22Rv1 (cell line): ENCODE measurements around the gene SUGP2.

Source experiments
- ZFX ChIP-seq: fragments of 450-650 bp; IDR thresholded peaks from 2 replicates; pipeline ENCODE4 v1.6.1; 2017; ENCODE audit warnings: antibody characterized with exemption, borderline replicate concordance
- TF ChIP-seq, protein P1 (sequence below): fragments of 450-650 bp; IDR thresholded peaks from 2 replicates; pipeline ENCODE4 v1.5.1; 2017; ENCODE audit warnings: mild to moderate bottlenecking

GRCh38 chr19:18990128-18990708 lies 43.1 kb downstream of the SUGP2 start:
- TF ChIP-seq, protein P1, sequence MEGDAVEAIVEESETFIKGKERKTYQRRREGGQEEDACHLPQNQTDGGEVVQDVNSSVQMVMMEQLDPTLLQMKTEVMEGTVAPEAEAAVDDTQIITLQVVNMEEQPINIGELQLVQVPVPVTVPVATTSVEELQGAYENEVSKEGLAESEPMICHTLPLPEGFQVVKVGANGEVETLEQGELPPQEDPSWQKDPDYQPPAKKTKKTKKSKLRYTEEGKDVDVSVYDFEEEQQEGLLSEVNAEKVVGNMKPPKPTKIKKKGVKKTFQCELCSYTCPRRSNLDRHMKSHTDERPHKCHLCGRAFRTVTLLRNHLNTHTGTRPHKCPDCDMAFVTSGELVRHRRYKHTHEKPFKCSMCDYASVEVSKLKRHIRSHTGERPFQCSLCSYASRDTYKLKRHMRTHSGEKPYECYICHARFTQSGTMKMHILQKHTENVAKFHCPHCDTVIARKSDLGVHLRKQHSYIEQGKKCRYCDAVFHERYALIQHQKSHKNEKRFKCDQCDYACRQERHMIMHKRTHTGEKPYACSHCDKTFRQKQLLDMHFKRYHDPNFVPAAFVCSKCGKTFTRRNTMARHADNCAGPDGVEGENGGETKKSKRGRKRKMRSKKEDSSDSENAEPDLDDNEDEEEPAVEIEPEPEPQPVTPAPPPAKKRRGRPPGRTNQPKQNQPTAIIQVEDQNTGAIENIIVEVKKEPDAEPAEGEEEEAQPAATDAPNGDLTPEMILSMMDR, result no peak
- no peak for TF ChIP-seq ZFX
